ENCODE data around the gene EPHA10.

- TF ChIP-seq CTCF (IDR thresholded peaks at IDR 0.05 in 4 of 5, conservative IDR thresholded peaks at IDR 0.05 in 1 of 5) (no peak), POLR2A (IDR thresholded peaks at IDR 0.05) (no peak)
These were observed 50.2 kb downstream of the EPHA10 start for GRCh38 chr1:37714689-37715088.
